Smooth muscle cell (in vitro differentiated cells): ENCODE results near the gene TUFM. TPM values are rescaled to one million over a fixed set of nuclear protein-coding genes. Genes with fewer than 3 reads are reported as not detected.
"Not testable (repeated sequence)": the region's sequence is repeated elsewhere in the genome, so short reads cannot be mapped to it uniquely, and the experiment has no call there.

Experiments used
- DNase-seq: peaks from one replicate; lab custom pipeline; 2025; ENCODE audit not compliant: unreplicated experiment; lab: John Stamatoyannopoulos, UW
- H2AFZ ChIP-seq: fragments of 200-600 bp; sonication (generic); 2 replicates; pipeline ENCODE4 v1.6.0; 2016; ENCODE audit warnings: antibody characterized with exemption, low read depth, mild to moderate bottlenecking
- H3F3A ChIP-seq: fragments of 200-600 bp; sonication (generic); 2 replicates; pipeline ENCODE4 v1.6.0; 2017; ENCODE audit warnings: antibody characterized with exemption, low read depth
- H3K27ac ChIP-seq: fragments of 200-600 bp; sonication (generic); 2 replicates; pipeline ENCODE4 v1.5.1; 2016; ENCODE audit warnings: low read depth, mild to moderate bottlenecking
- H3K27me3 ChIP-seq: fragments of 200-600 bp; sonication (generic); 2 replicates; pipeline ENCODE4 v1.6.1; 2016; ENCODE audit warnings: low read depth, mild to moderate bottlenecking
- H3K36me3 ChIP-seq: fragments of 200-600 bp; sonication (generic); 2 replicates; pipeline ENCODE4 v1.5.1; 2016; ENCODE audit warnings: low read depth
- H3K4me1 ChIP-seq: fragments of 200-600 bp; sonication (generic); 2 replicates; pipeline ENCODE4 v1.5.1; 2016; ENCODE audit warnings: low read depth
- H3K4me2 ChIP-seq: fragments of 200-600 bp; sonication (generic); 2 replicates; pipeline ENCODE4 v1.6.0; 2016; ENCODE audit warnings: mild to moderate bottlenecking
- H3K4me3 ChIP-seq: fragments of 200-600 bp; sonication (generic); 2 replicates; pipeline ENCODE4 v1.5.1; 2016; ENCODE audit warnings: mild to moderate bottlenecking
- H3K79me2 ChIP-seq: fragments of 200-600 bp; sonication (generic); 2 replicates; pipeline ENCODE4 v1.6.0; 2016; ENCODE audit warnings: low read depth, mild to moderate bottlenecking
- H3K9ac ChIP-seq: fragments of 200-600 bp; sonication (generic); 2 replicates; pipeline ENCODE4 v1.6.0; 2016; ENCODE audit warnings: low read depth
- H3K9me3 ChIP-seq: fragments of 200-600 bp; sonication (generic); replicated peaks from 2 replicates; pipeline ENCODE4 v1.5.1; 2016; ENCODE audit warnings: low read depth
- H4K20me1 ChIP-seq: fragments of 200-600 bp; sonication (generic); 2 replicates; pipeline ENCODE4 v1.6.0; 2016; ENCODE audit warnings: low read depth
- CTCF ChIP-seq: fragments of 200-600 bp; sonication (generic); IDR thresholded peaks from 2 replicates; pipeline ENCODE4 v1.5.1; 2017; ENCODE audit warnings: borderline replicate concordance, mild to moderate bottlenecking, antibody characterized with exemption; ENCODE audit not compliant: insufficient read depth, poor library complexity, severe bottlenecking
- WGBS: methylation state at CpG from one replicate; pipeline ENCODE4 v1.1.7; 2016; ENCODE audit warnings: low lambda C conversion rate; 5-methylcytosine and 5-hydroxymethylcytosine counted together
- microRNA-seq: library from miRNA; unstranded; fragments of <30 nt; microRNA quantifications from one replicate; pipeline ENCODE4, GENCODE V29; 2016; ENCODE audit warnings: borderline number of aligned reads
- polyA plus RNA-seq: library from polyadenylated mRNA; unstranded; fragments of >200 nt; fragmentation: Nextera tagmentation; extraction: Ambion mirVana; gene quantifications from 2 replicates; pipeline ENCODE4 v1.2.1, GENCODE V29; 2016
- small RNA-seq: library from RNA; depleted of rRNA; stranded (forward); fragments of <200 nt; gene quantifications from one replicate; pipeline ENCODE3, GENCODE V24; 2014
- total RNA-seq: library from RNA; depleted of rRNA; stranded (reverse); fragments of >200 nt; gene quantifications from 2 replicates; pipeline ENCODE4 v1.2.3, GENCODE V29; 2014

TUFM gene
- total and polyA plus RNA-seq, 2 experiments from 2014 or later, result 76.1 to 191 TPM

GRCh38 chr16:28802235-28803019, 43.7 kb downstream of the TUFM start:
- not testable (repeated sequence) for H3K79me2 ChIP-seq, H4K20me1 ChIP-seq, H2AFZ ChIP-seq, H3K4me3 ChIP-seq, H3K9me3 ChIP-seq, H3K4me1 ChIP-seq, H3K4me2 ChIP-seq, H3K27me3 ChIP-seq, H3K9ac ChIP-seq, H3K27ac ChIP-seq, H3F3A ChIP-seq, H3K36me3 ChIP-seq, DNase-seq
- TF ChIP-seq CTCF, result peak; percentile 36
- 59% methylated on average over 7 of the region's 13 CpGs for WGBS

Small RNA genes lying within 50 kb of the gene (microRNA-seq; reads per million reads assigned to microRNA genes)
- gene MIR4721, result not detected

Small RNA genes lying within 50 kb of the gene (small RNA-seq; reads per million reads assigned to genes)
- not detected for gene RF00416

Other genes with a start within 250 kb of the TUFM start
- not detected in 2 replicates for gene SULT1A2, start 249.3 kb downstream of the TUFM start, total RNA-seq
- not detected in 2 replicates for gene SULT1A2, start 249.3 kb downstream of the TUFM start, polyA plus RNA-seq
- 0.09 TPM in 1 of 2 replicates, not detected in the other for gene SULT1A1, start 236.3 kb downstream of the TUFM start, total RNA-seq
- 0.72 and 1.3 TPM in 2 replicates for gene SULT1A1, start 236.3 kb downstream of the TUFM start, polyA plus RNA-seq
- gene NPIPB8, start 208.3 kb downstream of the TUFM start, total RNA-seq, result not detected in 2 replicates
- gene NPIPB8, start 208.3 kb downstream of the TUFM start, polyA plus RNA-seq, result 0.58 TPM in 1 of 2 replicates, not detected in the other
- 53.7 and 54.7 TPM in 2 replicates for gene EIF3C, start 134.9 kb downstream of the TUFM start, total RNA-seq
- gene EIF3C, start 134.9 kb downstream of the TUFM start, polyA plus RNA-seq, result 277 and 320 TPM in 2 replicates
- 2.6 and 3.7 TPM in 2 replicates for gene NPIPB9, start 94.6 kb downstream of the TUFM start, total RNA-seq
- 0.32 and 0.91 TPM in 2 replicates for gene NPIPB9, start 94.6 kb downstream of the TUFM start, polyA plus RNA-seq
- 81.2 and 89.3 TPM in 2 replicates for gene ATXN2L, start 23.3 kb downstream of the TUFM start, total RNA-seq
- 93.3 and 108 TPM in 2 replicates for gene ATXN2L, start 23.3 kb downstream of the TUFM start, polyA plus RNA-seq
- gene SH2B1, start 17.5 kb upstream of the TUFM start, total RNA-seq, result 11.4 and 17.3 TPM in 2 replicates
- 17.3 and 18.8 TPM in 2 replicates for gene SH2B1, start 17.5 kb upstream of the TUFM start, polyA plus RNA-seq
- 0.09 and 0.36 TPM in 2 replicates for gene ATP2A1, start 32.1 kb upstream of the TUFM start, total RNA-seq
- gene ATP2A1, start 32.1 kb upstream of the TUFM start, polyA plus RNA-seq, result 0.87 and 1.2 TPM in 2 replicates
- gene RABEP2, start 78.9 kb upstream of the TUFM start, total RNA-seq, result 9.2 and 16.6 TPM in 2 replicates
- gene RABEP2, start 78.9 kb upstream of the TUFM start, polyA plus RNA-seq, result 14.5 and 14.7 TPM in 2 replicates
- not detected in 2 replicates for gene CD19, start 85.6 kb upstream of the TUFM start, total RNA-seq
- not detected in 2 replicates for gene CD19, start 85.6 kb upstream of the TUFM start, polyA plus RNA-seq
- gene NFATC2IP, start 104.6 kb upstream of the TUFM start, total RNA-seq, result 9.7 and 19.0 TPM in 2 replicates
- 13.1 and 15.2 TPM in 2 replicates for gene NFATC2IP, start 104.6 kb upstream of the TUFM start, polyA plus RNA-seq
- 28.6 and 29.8 TPM in 2 replicates for gene SPNS1, start 128.4 kb upstream of the TUFM start, total RNA-seq
- 109 and 113 TPM in 2 replicates for gene SPNS1, start 128.4 kb upstream of the TUFM start, polyA plus RNA-seq
- 2.1 and 8.2 TPM in 2 replicates for gene LAT, start 138.7 kb upstream of the TUFM start, total RNA-seq
- 3.2 and 3.5 TPM in 2 replicates for gene LAT, start 138.7 kb upstream of the TUFM start, polyA plus RNA-seq